Measurements from ENCODE around the gene ADGRV1.
"Not testable (repeated sequence)": the region's sequence is repeated elsewhere in the genome, so short reads cannot be mapped to it uniquely, and the experiment has no call there.

The ADGRV1 gene

DNA sequence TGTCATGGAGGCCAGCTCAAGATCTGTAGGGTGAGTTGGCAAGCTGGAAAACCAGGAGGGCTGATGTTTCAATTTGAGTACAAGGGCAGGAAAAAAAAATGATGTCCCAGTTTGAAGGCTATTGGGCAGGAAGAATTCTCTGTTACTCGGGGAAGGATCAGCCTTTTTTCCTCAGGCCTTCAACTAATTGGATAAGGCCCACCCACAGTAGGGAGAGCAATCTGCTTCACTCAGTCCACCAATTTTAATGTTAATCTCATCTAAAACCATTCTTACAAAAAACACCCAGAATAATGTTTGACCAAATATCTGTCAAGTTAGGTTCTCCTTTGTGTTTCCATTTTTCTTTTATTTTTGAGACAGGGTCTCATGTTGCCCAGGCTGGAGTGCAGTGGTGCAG is 442.1 kb downstream of the ADGRV1 start:
- DNase-seq (ENCODE audit: low read depth), result no peak

- DNase-seq (ENCODE audit: low read depth), result no peak
These were observed 448.1 kb downstream of the ADGRV1 start for GRCh38 chr5:91006713-91007112.

DNA sequence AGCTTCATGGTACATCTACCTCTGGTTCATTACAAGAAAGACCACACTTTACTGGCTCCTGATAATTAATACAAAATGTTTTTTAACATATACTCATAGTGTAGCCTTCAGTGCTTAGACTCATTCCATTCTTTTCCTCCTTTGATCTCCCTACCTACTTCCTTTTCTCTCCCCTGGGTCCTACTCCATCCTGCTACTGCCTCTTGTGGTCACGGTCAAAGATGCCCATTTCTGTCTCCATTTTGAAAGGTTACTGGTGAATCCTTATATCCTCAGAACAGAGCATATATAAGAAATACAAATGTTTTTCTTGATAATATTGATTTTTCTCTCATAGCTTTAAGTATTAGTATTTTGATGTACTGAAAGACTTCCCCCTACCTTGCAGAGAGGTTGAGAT is 448.7 kb downstream of the ADGRV1 start:
- DNase-seq (ENCODE audit: low read depth), result no peak

- DNase-seq (ENCODE audit: low read depth), result no peak
These were observed 449.3 kb downstream of the ADGRV1 start for GRCh38 chr5:91007780-91008402.

- no peak for DNase-seq (ENCODE audit: low read depth)
These were observed 451.5 kb downstream of the ADGRV1 start for GRCh38 chr5:91010090-91010489.

GRCh38 chr5:91011029-91011428 is 452.4 kb downstream of the ADGRV1 start:
- no peak for DNase-seq (ENCODE audit: low read depth)

DNA sequence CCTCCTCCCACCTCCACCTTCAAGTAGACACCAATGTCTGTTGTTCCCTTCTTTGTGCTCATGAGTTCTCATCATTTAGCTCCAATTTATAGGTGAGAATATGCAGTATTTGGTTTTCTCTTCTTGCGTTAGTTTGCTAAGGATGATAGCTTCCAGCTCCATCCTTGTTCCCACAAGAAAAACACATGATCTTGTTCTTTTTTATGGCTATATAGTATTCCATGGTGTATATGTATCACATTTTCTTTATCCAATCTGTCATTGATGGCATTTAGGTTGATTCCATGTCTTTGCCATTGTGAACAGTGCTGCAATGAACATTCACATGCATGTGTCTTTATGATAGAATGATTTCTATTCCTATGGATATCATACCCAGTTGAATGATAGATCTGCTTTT is 454.3 kb downstream of the ADGRV1 start:
- DNase-seq (ENCODE audit: low read depth), result not testable (repeated sequence)

DNA sequence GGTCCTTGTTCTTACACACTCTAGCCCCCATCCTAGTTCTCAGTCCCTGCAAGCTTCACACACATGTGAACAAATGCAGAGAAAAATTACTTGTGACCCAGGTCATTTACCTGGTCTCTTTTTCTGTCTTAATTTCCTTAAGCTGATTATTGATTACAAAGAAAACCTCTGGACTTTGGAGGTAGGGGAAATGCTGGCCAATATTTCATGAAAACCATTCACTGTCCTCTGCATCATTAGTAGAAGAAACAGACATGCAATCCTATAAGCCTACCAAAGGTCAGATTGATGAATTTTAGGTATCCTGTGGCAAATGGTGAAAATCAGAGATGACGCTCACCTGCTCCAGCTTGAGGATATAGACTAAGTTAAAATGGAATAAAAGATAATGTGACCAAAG is 457.7 kb downstream of the ADGRV1 start:
- no peak for DNase-seq (ENCODE audit: low read depth)

DNA sequence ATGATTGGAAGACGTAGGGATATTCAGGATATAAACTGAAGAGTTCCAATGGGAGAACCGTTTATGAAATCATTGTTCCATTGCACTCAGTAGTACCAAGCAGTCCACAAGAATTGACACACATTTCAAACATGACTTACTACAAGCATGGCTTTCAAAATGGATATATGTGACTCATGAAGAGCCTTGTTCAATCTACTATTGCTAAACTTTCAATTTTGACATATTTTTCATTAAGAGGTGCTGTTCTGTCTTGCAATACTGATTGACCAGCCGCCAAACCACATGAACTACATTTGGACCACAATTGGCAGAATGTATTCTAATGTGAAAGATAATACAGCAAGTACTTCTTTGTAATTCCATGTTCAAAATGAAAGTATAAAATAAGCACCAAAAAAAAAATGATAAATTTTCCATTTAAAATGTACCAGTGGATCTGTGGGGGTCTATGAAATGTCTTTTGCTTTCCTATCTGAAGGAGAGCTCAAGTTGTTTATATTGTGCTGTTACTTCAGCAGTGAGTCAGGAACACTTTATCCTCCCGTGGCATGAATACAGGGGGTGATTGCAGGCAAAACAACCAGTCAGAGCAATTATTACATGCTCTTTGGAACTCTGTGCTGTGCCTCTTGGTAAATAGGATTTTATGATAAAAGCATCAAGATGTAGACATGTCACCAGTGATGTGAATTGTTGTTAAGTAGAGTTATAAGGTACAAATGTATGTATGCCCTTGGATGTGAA is 458.5 kb downstream of the ADGRV1 start:
- DNase-seq (ENCODE audit: low read depth), result no peak

- no peak for DNase-seq (ENCODE audit: low read depth)
These were observed 459.6 kb downstream of the ADGRV1 start for GRCh38 chr5:91018200-91018599.

DNA sequence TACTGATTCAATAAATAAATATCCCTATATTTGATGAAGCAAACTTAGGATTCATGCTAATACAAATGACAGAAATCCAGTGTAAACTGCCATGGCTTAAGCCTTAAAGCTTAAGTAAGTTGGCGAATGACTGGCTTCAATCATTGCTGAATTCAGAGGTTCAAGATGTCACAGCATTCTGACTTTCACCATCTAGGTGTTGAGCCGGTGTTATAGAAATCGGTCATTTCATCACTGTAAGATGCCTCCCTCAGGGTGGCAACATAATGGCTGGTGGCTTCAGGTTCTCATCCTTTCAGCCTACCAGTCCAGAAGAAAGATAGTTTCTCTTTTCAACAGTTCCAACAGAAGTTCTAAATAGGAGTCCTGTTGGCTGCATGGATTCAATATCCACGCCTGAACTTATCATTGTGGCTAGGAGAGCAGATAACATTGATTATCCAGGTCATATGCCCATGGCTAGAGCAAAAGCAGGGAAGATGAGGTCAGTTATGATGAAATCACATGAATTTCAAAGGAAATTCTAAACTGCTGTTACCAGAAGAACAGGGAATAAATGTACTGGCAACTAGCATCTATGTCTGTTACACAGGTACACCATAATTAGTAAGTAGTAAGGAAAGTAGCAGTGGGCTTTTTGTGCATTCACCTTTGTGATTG is 460.2 kb downstream of the ADGRV1 start:
- DNase-seq (ENCODE audit: low read depth), result no peak

GRCh38 chr5:91020065-91020800 is 461.6 kb downstream of the ADGRV1 start:
- DNase-seq (ENCODE audit: low read depth), result no peak

DNA sequence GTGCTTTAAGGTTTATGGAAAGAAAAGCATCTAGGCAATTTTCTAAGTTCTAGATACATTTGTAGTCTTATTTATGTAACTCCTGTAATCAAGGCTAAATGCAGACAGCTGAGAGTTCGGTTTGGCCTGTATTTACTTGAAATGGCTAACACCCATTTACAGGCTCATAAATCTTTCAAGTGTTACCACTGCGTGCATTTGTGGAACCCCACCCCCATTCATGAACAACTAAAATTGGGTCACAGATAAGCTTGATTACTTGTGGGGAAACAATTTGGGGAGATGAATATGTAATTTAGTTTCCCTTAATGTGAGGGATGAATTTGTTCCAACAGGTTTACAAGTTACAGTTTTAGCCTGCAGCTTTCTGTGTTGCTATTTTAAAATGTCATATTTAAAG is 463.9 kb downstream of the ADGRV1 start:
- no peak for DNase-seq (ENCODE audit: low read depth)

DNA sequence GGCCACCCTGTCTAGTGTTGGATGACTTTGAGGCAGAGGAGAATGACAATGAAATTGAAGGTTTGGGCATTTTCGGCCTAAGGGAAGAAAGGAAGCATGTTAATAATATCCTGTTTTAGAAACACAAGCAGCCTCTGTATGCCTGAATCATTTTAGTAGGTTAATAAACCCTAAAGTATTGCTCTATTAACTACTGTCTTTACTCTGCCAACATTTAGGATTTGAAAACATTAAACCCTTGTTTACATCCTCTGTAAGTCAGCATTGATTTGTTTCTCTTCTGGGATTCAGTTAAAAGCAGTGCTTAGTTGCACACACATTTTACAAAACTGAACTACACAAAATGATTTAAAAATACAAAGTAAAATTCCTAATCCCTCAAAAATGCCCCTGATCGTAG is 465.6 kb downstream of the ADGRV1 start:
- no peak for DNase-seq (ENCODE audit: low read depth)

GRCh38 chr5:91024727-91025126 is 466.1 kb downstream of the ADGRV1 start:
- no peak for DNase-seq (ENCODE audit: low read depth)

GRCh38 chr5:91025449-91025848 is 466.9 kb downstream of the ADGRV1 start:
- no peak for DNase-seq (ENCODE audit: low read depth)

GRCh38 chr5:91025956-91026355 is 467.4 kb downstream of the ADGRV1 start:
- DNase-seq (ENCODE audit: low read depth), result no peak

GRCh38 chr5:91026466-91026865 is 467.9 kb downstream of the ADGRV1 start:
- DNase-seq (ENCODE audit: low read depth), result no peak

GRCh38 chr5:91027405-91028139 is 469.0 kb downstream of the ADGRV1 start:
- no peak for DNase-seq (ENCODE audit: low read depth)

- no peak for DNase-seq (ENCODE audit: low read depth)
These were observed 469.9 kb downstream of the ADGRV1 start for GRCh38 chr5:91028499-91028956.

- no peak for DNase-seq (ENCODE audit: low read depth)
These were observed 472.2 kb downstream of the ADGRV1 start for GRCh38 chr5:91030521-91031401.

Data from stimulated activated CD8-positive, alpha-beta memory T cell treated with anti-CD3 and anti-CD28 coated beads, Interleukin-15, amount 100 ng/mL, for 24 hours (primary cell).